ENCODE results near the gene NUMBL.

The NUMBL gene

GRCh38 chr19:40642051-40642706 is 48.3 kb downstream of the NUMBL start:
- DNase-seq (ENCODE audit: insufficient read length, low spot score): no peak
- FAIRE-seq: no peak
- no peak for TF ChIP-seq POLR2A (IDR thresholded peaks at IDR 0.05; ENCODE audit: low read depth, low read length)
- no peak for TF ChIP-seq SPI1 (IDR thresholded peaks at IDR 0.05; ENCODE audit: low read depth, low read length)
- no peak for TF ChIP-seq TAF1 (IDR thresholded peaks at IDR 0.05; ENCODE audit: low read depth, low read length)
- no peak for TF ChIP-seq POU2F2 (IDR thresholded peaks at IDR 0.05; ENCODE audit: low read depth, low read length)
- TF ChIP-seq PAX5 (IDR thresholded peaks at IDR 0.05; ENCODE audit: insufficient read depth, low read length, severe bottlenecking): no peak
- no peak for TF ChIP-seq POLR2AphosphoS5 (IDR thresholded peaks at IDR 0.05; ENCODE audit: low read depth, low read length)

GRCh38 chr19:40641281-40641680 is 49.2 kb downstream of the NUMBL start:
- TF ChIP-seq POLR2AphosphoS5 (IDR thresholded peaks at IDR 0.05; ENCODE audit: low read depth, low read length) (no peak), POU2F2 (IDR thresholded peaks at IDR 0.05; ENCODE audit: low read depth, low read length) (no peak), TAF1 (IDR thresholded peaks at IDR 0.05; ENCODE audit: low read depth, low read length) (no peak), SPI1 (IDR thresholded peaks at IDR 0.05; ENCODE audit: low read depth, low read length) (no peak), POLR2A (IDR thresholded peaks at IDR 0.05; ENCODE audit: low read depth, low read length) (no peak), PAX5 (IDR thresholded peaks at IDR 0.05; ENCODE audit: insufficient read depth, low read length, severe bottlenecking) (no peak)
- no peak for FAIRE-seq
- DNase-seq (ENCODE audit: insufficient read length, low spot score): no peak

GRCh38 chr19:40640744-40641143 is 49.7 kb downstream of the NUMBL start:
- DNase-seq (ENCODE audit: insufficient read length, low spot score): no peak
- FAIRE-seq: no peak
- no peak for TF ChIP-seq SPI1 (IDR thresholded peaks at IDR 0.05; ENCODE audit: low read depth, low read length)
- TF ChIP-seq POLR2A (IDR thresholded peaks at IDR 0.05; ENCODE audit: low read depth, low read length): no peak
- TF ChIP-seq POU2F2 (IDR thresholded peaks at IDR 0.05; ENCODE audit: low read depth, low read length): no peak
- TF ChIP-seq POLR2AphosphoS5 (IDR thresholded peaks at IDR 0.05; ENCODE audit: low read depth, low read length): no peak
- no peak for TF ChIP-seq TAF1 (IDR thresholded peaks at IDR 0.05; ENCODE audit: low read depth, low read length)
- no peak for TF ChIP-seq PAX5 (IDR thresholded peaks at IDR 0.05; ENCODE audit: insufficient read depth, low read length, severe bottlenecking)

GRCh38 chr19:40639638-40639982 is 50.8 kb downstream of the NUMBL start:
- DNase-seq (ENCODE audit: insufficient read length, low spot score) (no peak), FAIRE-seq (no peak)
- TF ChIP-seq POU2F2 (IDR thresholded peaks at IDR 0.05; ENCODE audit: low read depth, low read length) (no peak), POLR2AphosphoS5 (IDR thresholded peaks at IDR 0.05; ENCODE audit: low read depth, low read length) (no peak), PAX5 (IDR thresholded peaks at IDR 0.05; ENCODE audit: insufficient read depth, low read length, severe bottlenecking) (no peak), TAF1 (IDR thresholded peaks at IDR 0.05; ENCODE audit: low read depth, low read length) (no peak), POLR2A (IDR thresholded peaks at IDR 0.05; ENCODE audit: low read depth, low read length) (no peak)

- DNase-seq (ENCODE audit: insufficient read length, low spot score) (no peak), FAIRE-seq (no peak)
- no peak for TF ChIP-seq POU2F2 (IDR thresholded peaks at IDR 0.05; ENCODE audit: low read depth, low read length)
- TF ChIP-seq PAX5 (IDR thresholded peaks at IDR 0.05; ENCODE audit: insufficient read depth, low read length, severe bottlenecking): no peak
- no peak for TF ChIP-seq SPI1 (IDR thresholded peaks at IDR 0.05; ENCODE audit: low read depth, low read length)
- TF ChIP-seq POLR2A (IDR thresholded peaks at IDR 0.05; ENCODE audit: low read depth, low read length): no peak
- no peak for TF ChIP-seq TAF1 (IDR thresholded peaks at IDR 0.05; ENCODE audit: low read depth, low read length)
- no peak for TF ChIP-seq POLR2AphosphoS5 (IDR thresholded peaks at IDR 0.05; ENCODE audit: low read depth, low read length)
Observed at GRCh38 chr19:40638327-40638726, 52.1 kb downstream of the NUMBL start.

GRCh38 chr19:40633207-40633606 is 57.2 kb downstream of the NUMBL start:
- no peak for DNase-seq (ENCODE audit: insufficient read length, low spot score)
- FAIRE-seq: no peak

GRCh38 chr19:40632311-40633036 is 58.0 kb downstream of the NUMBL start:
- DNase-seq (ENCODE audit: insufficient read length, low spot score): no peak
- no peak for FAIRE-seq
- no peak for TF ChIP-seq POLR2AphosphoS5 (IDR thresholded peaks at IDR 0.05; ENCODE audit: low read depth, low read length)
- no peak for TF ChIP-seq TAF1 (IDR thresholded peaks at IDR 0.05; ENCODE audit: low read depth, low read length)
- no peak for TF ChIP-seq POLR2A (IDR thresholded peaks at IDR 0.05; ENCODE audit: low read depth, low read length)
- TF ChIP-seq PAX5 (IDR thresholded peaks at IDR 0.05; ENCODE audit: insufficient read depth, low read length, severe bottlenecking): no peak
- no peak for TF ChIP-seq POU2F2 (IDR thresholded peaks at IDR 0.05; ENCODE audit: low read depth, low read length)
- no peak for TF ChIP-seq SPI1 (IDR thresholded peaks at IDR 0.05; ENCODE audit: low read depth, low read length)

More at GRCh38 chr19:40633207-40633606, 57.2 kb downstream of the NUMBL start:
- TF ChIP-seq POLR2A (IDR thresholded peaks at IDR 0.05; ENCODE audit: low read depth, low read length) (no peak), SPI1 (IDR thresholded peaks at IDR 0.05; ENCODE audit: low read depth, low read length) (no peak)

- no peak for FAIRE-seq
- no peak for DNase-seq (ENCODE audit: insufficient read length, low spot score)
- TF ChIP-seq TAF1 (IDR thresholded peaks at IDR 0.05; ENCODE audit: low read depth, low read length) (no peak), POLR2AphosphoS5 (IDR thresholded peaks at IDR 0.05; ENCODE audit: low read depth, low read length) (no peak), PAX5 (IDR thresholded peaks at IDR 0.05; ENCODE audit: insufficient read depth, low read length, severe bottlenecking) (no peak), SPI1 (IDR thresholded peaks at IDR 0.05; ENCODE audit: low read depth, low read length) (no peak), POU2F2 (IDR thresholded peaks at IDR 0.05; ENCODE audit: low read depth, low read length) (no peak)
Observed at GRCh38 chr19:40630571-40631160, 59.8 kb downstream of the NUMBL start.

GRCh38 chr19:40629346-40629745 is 61.1 kb downstream of the NUMBL start:
- FAIRE-seq (no peak), DNase-seq (ENCODE audit: insufficient read length, low spot score) (no peak)
- TF ChIP-seq SPI1 (IDR thresholded peaks at IDR 0.05; ENCODE audit: low read depth, low read length) (no peak), PAX5 (IDR thresholded peaks at IDR 0.05; ENCODE audit: insufficient read depth, low read length, severe bottlenecking) (no peak), TAF1 (IDR thresholded peaks at IDR 0.05; ENCODE audit: low read depth, low read length) (no peak), POU2F2 (IDR thresholded peaks at IDR 0.05; ENCODE audit: low read depth, low read length) (no peak), POLR2A (IDR thresholded peaks at IDR 0.05; ENCODE audit: low read depth, low read length) (no peak), POLR2AphosphoS5 (IDR thresholded peaks at IDR 0.05; ENCODE audit: low read depth, low read length) (no peak)

All from GM12891 (cell line).